ENCODE data around the gene PJVK. TPM values are rescaled to one million over a fixed set of nuclear protein-coding genes. Genes with fewer than 3 reads are reported as not detected.

Gene PJVK
- total and polyA plus RNA-seq, 9 of the 15 experiments (the other 6 are each of a cell fraction or from before 2014, with no cell fraction given) = 0.11 to 1.5 (median 0.73) TPM

- TF ChIP-seq E2F4 (CRISPR knock-in tag; IDR thresholded peaks at IDR 0.05; ENCODE audit: low read depth) (0 out of 2 replicates have a peak, but pooled peaks have one; percentile 41), ZNF124 (CRISPR knock-in tag; IDR thresholded peaks at IDR 0.05) (no peak), NFE2L1 (tag; IDR thresholded peaks at IDR 0.05; ENCODE audit: borderline replicate concordance, low read depth) (no peak), ESRRB (CRISPR knock-in tag; IDR thresholded peaks at IDR 0.05; ENCODE audit: borderline replicate concordance) (no peak), ZZZ3 (IDR thresholded peaks at IDR 0.05) (no peak), BRD9 (IDR thresholded peaks at IDR 0.05; ENCODE audit: low read depth, partially characterized antibody) (no peak), TRIM24 (IDR thresholded peaks at IDR 0.05) (peak; percentile 47 to 57; a peak in 2 of 4 replicates), ELF1 (tag; IDR thresholded peaks at IDR 0.05) (peak; percentile 42; the same call in 1 of the 2 replicates), GATAD2B (IDR thresholded peaks at IDR 0.05; ENCODE audit: borderline replicate concordance) (peak; percentile 55), NRF1 (conservative IDR thresholded peaks at IDR 0.05 in 1 of 2, IDR thresholded peaks at IDR 0.05 in 1 of 2) (peak in 1 of 2 experiments; percentile 21; a peak in 1 of 4 replicates), ARID3A (IDR thresholded peaks at IDR 0.05; ENCODE audit: borderline replicate concordance, low read depth, low read length) (peak; percentile 83; the same call in 1 of the 2 replicates), ZNF449 (CRISPR knock-in tag; IDR thresholded peaks at IDR 0.05) (0 out of 2 replicates have a peak, but pooled peaks have one; percentile 34), CEBPZ (IDR thresholded peaks at IDR 0.05; ENCODE audit: borderline replicate concordance, low read depth, low read length) (no peak), SMARCE1 (IDR thresholded peaks at IDR 0.05) (peak; percentile 59; the same call in 1 of the 2 replicates), ATF3 (IDR thresholded peaks at IDR 0.05) (peak; percentile 98), ATF3 (CRISPR knock-in tag; conservative IDR thresholded peaks at IDR 0.05) (no peak), ZNF384 (IDR thresholded peaks at IDR 0.05; ENCODE audit: low read depth, low read length) (0 out of 2 replicates have a peak, but pooled peaks have one; percentile 55)
Observed at GRCh38 chr2:178414266-178415247, 36.6 kb upstream of the PJVK start (continued).

Measured in K562 (cell line).